Uterus (tissue), 2 donors: ENCODE measurements around the gene GIT2.

Experiments used
- POLR2A ChIP-seq, 2 donors: fragments of 450-650 bp; IDR thresholded peaks; one replicate each; pipeline ENCODE4 v1.6.1; 2016; ENCODE audit warnings: antibody characterized with exemption in 2 of 2, mild to moderate bottlenecking in 1 of 2, moderate library complexity in 1 of 2
- TF ChIP-seq, protein P1 (sequence below), 4 experiments: fragments of 200-600 bp in 2 of 4; fragments of 450-650 bp in 2 of 4; sonication (generic) in 2 of 4; IDR thresholded peaks; one replicate each; pipeline ENCODE4 v1.5.1; 2016 to 2019; ENCODE audit warnings: antibody characterized with exemption in 4 of 4, mild to moderate bottlenecking in 2 of 4, moderate library complexity in 1 of 4

DNA sequence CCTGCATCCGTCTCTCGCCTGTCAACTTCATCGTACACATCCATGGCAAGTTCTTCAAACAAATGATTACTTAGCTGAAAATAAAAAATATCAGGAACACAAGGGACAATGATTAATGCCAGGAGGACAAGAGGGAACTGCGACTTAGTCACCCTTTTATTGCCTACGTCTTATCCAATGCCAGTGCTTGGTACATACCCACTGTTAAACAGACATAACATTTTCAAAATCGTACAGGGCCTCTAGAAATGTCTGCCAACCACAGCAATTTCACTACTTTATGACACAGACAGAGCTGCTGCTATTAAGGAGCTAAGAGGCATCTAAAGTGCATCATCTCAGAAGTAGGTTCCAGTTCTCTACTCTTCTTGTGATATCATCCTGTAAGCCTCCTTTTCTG is 34.6 kb downstream of the GIT2 start:
- TF ChIP-seq, protein P1, sequence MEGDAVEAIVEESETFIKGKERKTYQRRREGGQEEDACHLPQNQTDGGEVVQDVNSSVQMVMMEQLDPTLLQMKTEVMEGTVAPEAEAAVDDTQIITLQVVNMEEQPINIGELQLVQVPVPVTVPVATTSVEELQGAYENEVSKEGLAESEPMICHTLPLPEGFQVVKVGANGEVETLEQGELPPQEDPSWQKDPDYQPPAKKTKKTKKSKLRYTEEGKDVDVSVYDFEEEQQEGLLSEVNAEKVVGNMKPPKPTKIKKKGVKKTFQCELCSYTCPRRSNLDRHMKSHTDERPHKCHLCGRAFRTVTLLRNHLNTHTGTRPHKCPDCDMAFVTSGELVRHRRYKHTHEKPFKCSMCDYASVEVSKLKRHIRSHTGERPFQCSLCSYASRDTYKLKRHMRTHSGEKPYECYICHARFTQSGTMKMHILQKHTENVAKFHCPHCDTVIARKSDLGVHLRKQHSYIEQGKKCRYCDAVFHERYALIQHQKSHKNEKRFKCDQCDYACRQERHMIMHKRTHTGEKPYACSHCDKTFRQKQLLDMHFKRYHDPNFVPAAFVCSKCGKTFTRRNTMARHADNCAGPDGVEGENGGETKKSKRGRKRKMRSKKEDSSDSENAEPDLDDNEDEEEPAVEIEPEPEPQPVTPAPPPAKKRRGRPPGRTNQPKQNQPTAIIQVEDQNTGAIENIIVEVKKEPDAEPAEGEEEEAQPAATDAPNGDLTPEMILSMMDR (IDR thresholded peaks at IDR 0.05): no peak
- no peak for TF ChIP-seq POLR2A (IDR thresholded peaks at IDR 0.05)
